ENCODE measurements around the gene SLC8B1.

The SLC8B1 gene

GRCh38 chr12:113297214-113297587 lies 37.7 kb downstream of the SLC8B1 start:
- H3K9ac ChIP-seq (ENCODE audit: low read length), result no peak overlapping the region
- peaks cover 20% of the 10 kb centered on the region for H3K36me3 ChIP-seq (replicated peaks; ENCODE audit: low read depth, low read length)
- H3K4me3 ChIP-seq (ENCODE audit: low read length), result no peak overlapping the region
- no peak overlapping the region for H2AFZ ChIP-seq (ENCODE audit: low read depth, low read length)
- H3K4me1 ChIP-seq (ENCODE audit: low read length), result no peaks in the 10 kb centered on the region
- no peaks in the 10 kb centered on the region for H3K9me3 ChIP-seq (ENCODE audit: insufficient read depth, low read length)
- no peak for TF ChIP-seq EZH2phosphoT487 (IDR thresholded peaks at IDR 0.05; ENCODE audit: low read depth)
- no peak for TF ChIP-seq CTCF (IDR thresholded peaks at IDR 0.05; ENCODE audit: low read depth, low read length)
- H3K27ac ChIP-seq (ENCODE audit: low read length), result no peak overlapping the region
- no peaks in the 10 kb centered on the region for H4K20me1 ChIP-seq (ENCODE audit: insufficient read depth, low read length)
- no peaks in the 10 kb centered on the region for H3K27me3 ChIP-seq (ENCODE audit: low read depth, low read length)
- no peaks in the 10 kb centered on the region for H3K79me2 ChIP-seq (ENCODE audit: low read length)
- H3K4me2 ChIP-seq (ENCODE audit: low read length), result no peak overlapping the region

GRCh38 chr12:113296557-113297213 lies 38.2 kb downstream of the SLC8B1 start:
- Histone ChIP-seq H3K9ac (ENCODE audit: low read length) (no peak overlapping the region), H3K79me2 (ENCODE audit: low read length) (no peaks in the 10 kb centered on the region), H3K9me3 (ENCODE audit: insufficient read depth, low read length) (no peaks in the 10 kb centered on the region), H3K27ac (ENCODE audit: low read length) (no peak overlapping the region), H3K4me2 (ENCODE audit: low read length) (no peak overlapping the region), H3K36me3 (replicated peaks; ENCODE audit: low read depth, low read length) (peaks cover 20% of the 10 kb centered on the region), H2AFZ (ENCODE audit: low read depth, low read length) (no peak overlapping the region), H3K27me3 (ENCODE audit: low read depth, low read length) (no peaks in the 10 kb centered on the region), H4K20me1 (ENCODE audit: insufficient read depth, low read length) (no peaks in the 10 kb centered on the region), H3K4me3 (ENCODE audit: low read length) (no peak overlapping the region), H3K4me1 (ENCODE audit: low read length) (no peaks in the 10 kb centered on the region)
- TF ChIP-seq EZH2phosphoT487 (IDR thresholded peaks at IDR 0.05; ENCODE audit: low read depth) (no peak), CTCF (IDR thresholded peaks at IDR 0.05; ENCODE audit: low read depth, low read length) (no peak)

- no peaks in the 10 kb centered on the region for H3K4me1 ChIP-seq (ENCODE audit: low read length)
- no peaks in the 10 kb centered on the region for H4K20me1 ChIP-seq (ENCODE audit: insufficient read depth, low read length)
- TF ChIP-seq EZH2phosphoT487 (IDR thresholded peaks at IDR 0.05; ENCODE audit: low read depth) (no peak), CTCF (IDR thresholded peaks at IDR 0.05; ENCODE audit: low read depth, low read length) (no peak)
- no peak overlapping the region for H3K4me3 ChIP-seq (ENCODE audit: low read length)
- no peaks in the 10 kb centered on the region for H3K79me2 ChIP-seq (ENCODE audit: low read length)
- H3K36me3 ChIP-seq (replicated peaks; ENCODE audit: low read depth, low read length), result peaks cover 20% of the 10 kb centered on the region
- no peaks in the 10 kb centered on the region for H3K9me3 ChIP-seq (ENCODE audit: insufficient read depth, low read length)
- no peak overlapping the region for H3K27ac ChIP-seq (ENCODE audit: low read length)
- H2AFZ ChIP-seq (ENCODE audit: low read depth, low read length), result no peak overlapping the region
- H3K27me3 ChIP-seq (ENCODE audit: low read depth, low read length), result no peaks in the 10 kb centered on the region
- H3K4me2 ChIP-seq (ENCODE audit: low read length), result no peak overlapping the region
- H3K9ac ChIP-seq (ENCODE audit: low read length), result no peak overlapping the region
Measured at GRCh38 chr12:113295886-113296556, 38.9 kb downstream of the SLC8B1 start.

GRCh38 chr12:113293100-113293499 lies 41.8 kb downstream of the SLC8B1 start:
- H2AFZ ChIP-seq (ENCODE audit: low read depth, low read length), result no peak overlapping the region
- H3K9ac ChIP-seq (ENCODE audit: low read length), result no peak overlapping the region
- no peaks in the 10 kb centered on the region for H3K79me2 ChIP-seq (ENCODE audit: low read length)
- H3K9me3 ChIP-seq (ENCODE audit: insufficient read depth, low read length), result no peaks in the 10 kb centered on the region
- H4K20me1 ChIP-seq (ENCODE audit: insufficient read depth, low read length), result no peaks in the 10 kb centered on the region
- peaks cover 20% of the 10 kb centered on the region for H3K36me3 ChIP-seq (replicated peaks; ENCODE audit: low read depth, low read length)
- H3K4me1 ChIP-seq (ENCODE audit: low read length), result no peaks in the 10 kb centered on the region
- no peak for TF ChIP-seq EZH2phosphoT487 (IDR thresholded peaks at IDR 0.05; ENCODE audit: low read depth)
- no peak for TF ChIP-seq CTCF (IDR thresholded peaks at IDR 0.05; ENCODE audit: low read depth, low read length)
- no peak overlapping the region for H3K4me2 ChIP-seq (ENCODE audit: low read length)
- no peak overlapping the region for H3K4me3 ChIP-seq (ENCODE audit: low read length)
- no peaks in the 10 kb centered on the region for H3K27me3 ChIP-seq (ENCODE audit: low read depth, low read length)
- no peak overlapping the region for H3K27ac ChIP-seq (ENCODE audit: low read length)
